ENCODE data around the gene ADM2.
"Not testable (repeated sequence)": the region's sequence is repeated elsewhere in the genome, so short reads cannot be mapped to it uniquely, and the experiment has no call there.

Gene ADM2, protein sequence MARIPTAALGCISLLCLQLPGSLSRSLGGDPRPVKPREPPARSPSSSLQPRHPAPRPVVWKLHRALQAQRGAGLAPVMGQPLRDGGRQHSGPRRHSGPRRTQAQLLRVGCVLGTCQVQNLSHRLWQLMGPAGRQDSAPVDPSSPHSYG

DNA sequence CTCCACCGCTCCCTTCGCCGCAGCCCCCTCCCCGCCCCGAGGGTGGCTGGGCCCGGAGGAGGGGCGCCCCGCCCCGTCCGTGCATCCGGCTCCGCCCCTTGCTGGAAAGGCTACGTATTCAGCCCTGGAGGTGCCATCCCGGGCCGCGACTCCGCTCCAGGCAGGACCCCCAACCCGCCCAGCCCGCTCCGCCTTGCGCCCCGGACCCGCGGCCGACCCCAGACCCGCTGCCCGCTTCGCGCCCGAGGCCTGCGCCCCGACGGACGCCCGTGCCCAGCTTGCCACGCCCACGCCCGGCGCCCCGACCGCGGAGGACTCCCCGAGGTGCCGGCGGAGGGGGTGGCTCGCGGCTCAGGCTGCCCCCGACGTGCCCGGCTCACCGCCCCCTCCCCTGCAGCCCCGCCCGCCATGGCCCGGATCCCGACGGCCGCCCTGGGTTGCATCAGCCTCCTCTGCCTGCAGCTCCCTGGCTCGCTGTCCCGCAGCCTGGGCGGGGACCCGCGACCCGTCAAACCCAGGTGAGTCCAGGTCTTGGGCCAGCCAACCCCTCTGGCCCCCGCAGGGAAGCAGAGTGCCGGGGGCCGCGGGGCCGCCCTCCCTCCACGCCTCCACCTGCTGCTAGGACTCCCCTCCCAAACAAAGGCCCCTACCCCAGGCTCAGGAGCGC, at the start of gene ADM2:
Gene ADM2 (plus strand): TSS at position 104 of the 667 bp plus-strand sequence. CDS start 305 bp downstream, at position 409.
- TF ChIP-seq, protein P1, sequence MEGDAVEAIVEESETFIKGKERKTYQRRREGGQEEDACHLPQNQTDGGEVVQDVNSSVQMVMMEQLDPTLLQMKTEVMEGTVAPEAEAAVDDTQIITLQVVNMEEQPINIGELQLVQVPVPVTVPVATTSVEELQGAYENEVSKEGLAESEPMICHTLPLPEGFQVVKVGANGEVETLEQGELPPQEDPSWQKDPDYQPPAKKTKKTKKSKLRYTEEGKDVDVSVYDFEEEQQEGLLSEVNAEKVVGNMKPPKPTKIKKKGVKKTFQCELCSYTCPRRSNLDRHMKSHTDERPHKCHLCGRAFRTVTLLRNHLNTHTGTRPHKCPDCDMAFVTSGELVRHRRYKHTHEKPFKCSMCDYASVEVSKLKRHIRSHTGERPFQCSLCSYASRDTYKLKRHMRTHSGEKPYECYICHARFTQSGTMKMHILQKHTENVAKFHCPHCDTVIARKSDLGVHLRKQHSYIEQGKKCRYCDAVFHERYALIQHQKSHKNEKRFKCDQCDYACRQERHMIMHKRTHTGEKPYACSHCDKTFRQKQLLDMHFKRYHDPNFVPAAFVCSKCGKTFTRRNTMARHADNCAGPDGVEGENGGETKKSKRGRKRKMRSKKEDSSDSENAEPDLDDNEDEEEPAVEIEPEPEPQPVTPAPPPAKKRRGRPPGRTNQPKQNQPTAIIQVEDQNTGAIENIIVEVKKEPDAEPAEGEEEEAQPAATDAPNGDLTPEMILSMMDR (IDR thresholded peaks at IDR 0.05; ENCODE audit: insufficient read depth, low read depth, low read length, missing control alignments): no peak
- H3K4me3 ChIP-seq (ENCODE audit: low read length): peak within 1 kb of the TSS; percentile 48
- no peak for DNase-seq (ENCODE audit: low read depth)

DNA sequence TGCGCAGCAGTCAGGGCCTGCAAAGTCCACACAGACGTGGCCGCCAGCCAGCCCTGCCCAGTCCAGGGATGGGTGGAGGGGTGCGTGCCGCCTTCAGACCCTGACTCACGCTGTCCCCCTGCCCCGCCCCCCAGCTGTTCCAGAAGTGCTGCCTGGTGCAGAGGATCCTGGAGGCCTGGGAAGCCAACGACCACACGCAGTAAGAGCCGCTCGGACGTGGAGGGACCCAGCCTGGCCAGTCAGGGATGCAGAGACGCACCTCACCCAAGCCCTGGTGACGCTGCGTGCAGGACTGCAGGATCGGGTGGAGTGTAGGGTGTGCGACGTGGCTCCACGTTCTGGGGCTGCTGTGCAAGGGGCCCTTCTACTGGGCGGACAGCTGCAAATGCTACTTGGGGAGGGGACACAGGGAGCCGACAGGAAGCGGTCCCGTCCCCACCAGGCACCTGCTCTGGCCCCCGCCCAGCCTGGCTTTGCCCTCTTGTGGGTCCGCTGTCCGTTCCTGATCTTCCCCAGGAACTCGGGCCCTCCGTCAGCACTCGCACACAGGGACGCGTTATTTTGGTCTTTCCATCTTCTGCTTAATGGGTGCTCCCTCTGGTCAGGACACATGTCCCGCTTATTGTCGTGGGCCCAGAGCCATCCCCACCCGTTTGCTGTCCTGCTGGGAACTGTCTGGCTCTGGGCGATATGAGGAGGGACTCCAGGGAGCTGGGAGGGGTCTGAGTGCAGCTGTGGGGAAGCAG, 49.0 kb upstream of the ADM2 start:
- no peak overlapping the region for H3K4me3 ChIP-seq (ENCODE audit: low read length)
- DNase-seq (ENCODE audit: low read depth): no peak
- TF ChIP-seq, protein P1 (IDR thresholded peaks at IDR 0.05; ENCODE audit: insufficient read depth, low read depth, low read length, missing control alignments): no peak

DNA sequence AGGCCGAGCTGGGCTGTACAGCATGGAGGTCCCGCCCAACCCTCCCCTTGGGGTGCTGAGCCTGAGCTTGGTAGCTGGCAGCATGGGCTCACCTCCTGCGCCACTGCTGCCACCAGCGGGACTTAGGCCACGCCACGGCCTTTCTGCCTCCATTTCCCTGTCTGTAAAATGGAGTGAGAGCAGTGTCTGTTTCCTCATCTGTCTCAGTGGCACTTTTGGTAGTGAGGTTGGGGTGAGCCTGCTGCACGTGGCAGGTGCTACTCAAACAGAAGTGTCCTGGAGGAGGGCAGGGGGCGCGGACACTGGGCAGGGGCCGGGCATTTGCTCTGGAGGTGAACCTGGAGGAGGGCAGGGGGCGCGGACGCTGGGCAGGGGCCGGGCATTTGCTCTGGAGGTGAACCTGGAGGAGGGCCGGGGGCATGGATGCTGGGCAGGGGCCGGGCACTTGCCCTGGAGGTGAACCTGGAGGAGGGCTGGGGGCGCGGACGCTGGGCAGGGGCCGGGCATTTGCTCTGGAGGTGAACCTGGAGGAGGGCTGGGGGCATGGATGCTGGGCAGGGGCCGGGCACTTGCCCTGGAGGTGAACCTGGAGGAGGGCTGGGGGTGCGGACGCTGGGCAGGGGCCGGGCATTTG, 48.3 kb upstream of the ADM2 start:
- not testable (repeated sequence) for DNase-seq (ENCODE audit: low read depth); H3K4me3 ChIP-seq (ENCODE audit: low read length)

DNA sequence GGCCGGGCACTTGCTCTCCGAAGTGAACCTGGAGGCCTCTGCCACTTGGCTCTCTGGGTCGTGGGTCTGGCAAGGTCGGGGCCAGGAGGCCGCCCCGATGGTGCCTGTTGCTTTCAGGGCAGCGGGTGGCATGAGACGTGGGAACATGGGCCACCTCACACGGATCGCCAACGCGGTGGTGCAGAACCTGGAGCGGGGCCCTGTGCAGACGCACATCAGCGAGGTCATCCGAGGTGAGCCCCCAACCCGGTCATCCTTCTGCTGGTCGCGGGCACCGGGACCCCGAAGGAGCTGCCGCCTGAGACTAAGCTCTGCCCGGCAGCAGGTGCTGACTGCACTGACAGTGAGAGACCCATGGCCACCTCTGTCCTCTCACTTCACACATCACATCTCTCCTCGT, 46.5 kb upstream of the ADM2 start:
- H3K4me3 ChIP-seq (ENCODE audit: low read length): no peak overlapping the region
- no peak for DNase-seq (ENCODE audit: low read depth)
- TF ChIP-seq, protein P1 (IDR thresholded peaks at IDR 0.05; ENCODE audit: insufficient read depth, low read depth, low read length, missing control alignments): no peak

DNA sequence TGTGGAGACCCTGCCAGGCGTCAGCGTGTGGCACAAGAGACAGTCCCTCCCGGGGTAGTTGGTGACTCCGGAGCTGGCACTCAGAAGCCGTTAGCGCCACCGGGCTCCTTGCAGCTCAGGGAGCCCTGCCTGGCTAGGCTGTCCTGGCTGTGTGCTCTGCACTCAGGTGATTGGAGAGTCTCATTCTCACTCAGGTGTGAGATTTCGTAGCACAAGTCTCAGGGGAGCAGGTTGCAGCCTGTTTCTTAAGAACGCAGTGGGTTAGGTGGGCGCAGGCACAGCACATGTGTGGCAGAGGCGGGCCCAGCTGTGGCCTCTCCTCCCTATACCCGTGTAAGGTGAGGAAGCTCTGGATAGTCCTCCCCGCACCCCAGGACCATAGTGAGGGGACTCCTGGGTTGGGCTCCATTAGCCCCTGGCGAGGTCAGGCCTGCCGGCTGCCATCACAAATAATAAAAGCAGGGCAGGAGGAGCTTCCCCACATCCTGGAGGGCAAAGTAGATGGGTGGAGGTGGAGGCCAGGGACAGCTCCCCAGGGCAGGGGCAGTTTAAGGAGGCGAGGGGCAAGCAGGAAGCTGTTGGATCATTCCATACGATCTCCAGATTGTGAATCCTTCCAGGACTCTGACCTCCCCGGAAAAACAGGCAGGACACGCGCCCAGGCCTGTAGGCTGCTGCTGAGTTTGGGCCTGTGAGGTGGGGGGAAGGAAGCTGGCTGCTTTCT, 45.9 kb upstream of the ADM2 start:
- no peak overlapping the region for H3K4me3 ChIP-seq (ENCODE audit: low read length)
- TF ChIP-seq, protein P1 (IDR thresholded peaks at IDR 0.05; ENCODE audit: insufficient read depth, low read depth, low read length, missing control alignments): no peak
- DNase-seq (ENCODE audit: low read depth): peak; percentile 64

DNA sequence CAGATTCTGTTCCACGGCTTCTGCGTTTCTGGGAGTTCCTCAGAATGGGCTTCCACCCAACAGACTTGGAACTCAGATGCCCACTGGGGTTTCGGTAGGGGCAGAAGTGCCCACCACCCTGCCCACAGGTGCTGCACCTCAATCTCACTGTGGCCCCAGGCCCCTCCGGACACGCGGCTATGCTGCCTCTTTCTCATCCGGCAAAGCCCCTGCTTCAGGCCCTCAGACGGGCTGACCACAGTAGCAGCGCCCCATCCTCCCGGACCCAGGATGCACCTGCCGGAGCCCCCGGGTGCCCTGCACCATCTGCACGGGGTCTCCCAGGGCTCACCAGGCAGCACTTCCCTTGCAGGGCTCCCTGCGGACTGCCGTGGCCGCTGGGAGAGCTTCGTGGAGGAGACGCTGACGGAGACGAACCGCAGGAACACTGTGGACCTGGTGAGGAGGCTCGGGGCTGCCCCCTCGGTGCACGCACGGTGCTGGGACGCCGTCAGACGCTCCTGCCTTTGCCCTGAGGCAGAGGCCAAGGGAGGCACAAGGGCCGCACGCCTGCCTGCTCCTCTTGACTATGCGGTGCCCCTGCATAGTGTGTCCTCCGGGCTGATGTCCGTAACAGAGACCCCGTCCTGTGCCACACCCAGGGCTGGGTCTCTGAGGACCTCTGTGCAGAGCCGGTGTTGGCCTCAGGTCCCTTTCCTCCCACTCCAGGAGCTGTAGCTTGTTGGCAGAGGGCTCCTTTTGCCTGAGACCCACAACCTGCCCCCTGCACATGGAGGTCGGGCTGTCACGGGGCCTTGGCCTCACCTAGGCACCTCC, 45.1 kb upstream of the ADM2 start:
- TF ChIP-seq, protein P1 (IDR thresholded peaks at IDR 0.05; ENCODE audit: insufficient read depth, low read depth, low read length, missing control alignments): no peak
- DNase-seq (ENCODE audit: low read depth): no peak
- no peak overlapping the region for H3K4me3 ChIP-seq (ENCODE audit: low read length)
